HepG2 (cell line): ENCODE measurements around the gene JMJD6. TPM values are rescaled to one million over a fixed set of nuclear protein-coding genes. Genes with fewer than 3 reads are reported as not detected.

Source experiments
- BCLAF1 ChIP-seq: fragments of 450-650 bp; IDR thresholded peaks from 2 replicates; pipeline ENCODE4 v1.6.1; 2017; ENCODE audit warnings: mild to moderate bottlenecking
- CREB3 ChIP-seq: sonication (generic); formaldehyde crosslinking; IDR thresholded peaks from 2 replicates; pipeline ENCODE4 v1.5.0; 2020; ENCODE audit warnings: missing genetic modification reagents
- DBP ChIP-seq: sonication (generic); formaldehyde crosslinking; IDR thresholded peaks from 2 replicates; pipeline ENCODE4 v1.4.0; 2020; ENCODE audit warnings: missing genetic modification reagents; ENCODE audit errors: not compliant biosample characterization
- PBX2 ChIP-seq: IDR thresholded peaks from 2 replicates; pipeline ENCODE4 v1.6.1; 2016; ENCODE audit warnings: control low read depth
- RAD51 ChIP-seq: fragments of 450-650 bp; IDR thresholded peaks from 2 replicates; pipeline ENCODE4 v1.6.1; 2016; ENCODE audit warnings: borderline replicate concordance
- RERE ChIP-seq: IDR thresholded peaks from 2 replicates; pipeline ENCODE4 v1.6.1; 2016; ENCODE audit warnings: low read depth, missing genetic modification reagents, missing compliant biosample characterization
- SCMH1 ChIP-seq: sonication (generic); formaldehyde crosslinking; IDR thresholded peaks from 2 replicates; pipeline ENCODE4 v1.9.0; 2021; ENCODE audit warnings: missing genetic modification reagents, mild to moderate bottlenecking, borderline replicate concordance
- SUZ12 ChIP-seq: fragments of 150-350 bp; IDR thresholded peaks from 2 replicates; pipeline ENCODE4 v1.6.1; 2014; ENCODE audit warnings: low read depth, low read length
- TCF7L2 ChIP-seq: IDR thresholded peaks from 2 replicates; pipeline ENCODE4 v1.6.1; 2011; ENCODE audit warnings: mild to moderate bottlenecking, low read depth, low read length, moderate library complexity
- THYN1 ChIP-seq: sonication (generic); formaldehyde crosslinking; IDR thresholded peaks from 2 replicates; pipeline ENCODE4 v1.8.1; 2023; ENCODE audit warnings: low read depth, mild to moderate bottlenecking, moderate library complexity, missing genetic modification reagents, borderline replicate concordance
- UBTF ChIP-seq: sonication (generic); formaldehyde crosslinking; IDR thresholded peaks from 2 replicates; pipeline ENCODE4 v1.4.0; 2020; ENCODE audit warnings: mild to moderate bottlenecking, missing genetic modification reagents
- ZMYM3 ChIP-seq: sonication (generic); formaldehyde crosslinking; IDR thresholded peaks from 2 replicates; pipeline ENCODE4 v1.5.1; 2020; ENCODE audit warnings: mild to moderate bottlenecking, missing genetic modification reagents
- ZNF7 ChIP-seq: IDR thresholded peaks from 2 replicates; pipeline ENCODE4 v1.6.1; 2016; ENCODE audit warnings: missing biosample characterization, missing genetic modification reagents
- ZNF790 ChIP-seq: sonication (generic); formaldehyde crosslinking; IDR thresholded peaks from 2 replicates; pipeline ENCODE4 v1.8.0; 2022; ENCODE audit warnings: missing genetic modification reagents, mild to moderate bottlenecking, borderline replicate concordance
- polyA plus RNA-seq, 8 experiments: library from polyadenylated mRNA; depleted of rRNA in 3 of 8; stranded (reverse) in 7 of 8; unstranded in 1 of 8; fragments of >200 nt; fragmentation: Illumina TruSeq in 4 of 8; extraction: Trizol in 4 of 8; gene quantifications; 2 replicates each; pipeline versions ENCODE4 v1.2.1 to v1.2.3, GENCODE V29; 2011 to 2016; ENCODE audit warnings: low read depth in 4 of 8, missing spikeins in 1 of 8, mixed read lengths in 1 of 8; ENCODE audit not compliant: insufficient read depth in 1 of 8
- total RNA-seq, 5 experiments: library from RNA; depleted of rRNA; stranded (reverse); fragments of >200 nt; fragmentation: Illumina TruSeq; extraction: Trizol; gene quantifications; 2 replicates each; pipeline ENCODE4 v1.2.3, GENCODE V29; 2016; ENCODE audit warnings: low read depth in 1 of 5

JMJD6 gene
- total and polyA plus RNA-seq, 2 of the 13 experiments (the other 11 are each of a cell fraction or from before 2014, with no cell fraction given): 33.6 to 41.0 TPM

GRCh38 chr17:76735586-76736348, 9.4 kb upstream of the JMJD6 start (continued):
- TF ChIP-seq RAD51 (no peak), SCMH1 (CRISPR knock-in tag) (no peak), DBP (no peak), ZNF7 (CRISPR knock-in tag) (no peak), BCLAF1 (no peak), RERE (CRISPR knock-in tag) (no peak), UBTF (CRISPR knock-in tag) (no peak), SUZ12 (no peak), TCF7L2 (no peak), CREB3 (CRISPR knock-in tag) (no peak), PBX2 (CRISPR knock-in tag) (no peak), ZNF790 (CRISPR knock-in tag) (no peak), ZMYM3 (CRISPR knock-in tag) (no peak), THYN1 (CRISPR knock-in tag) (no peak)
